PFSK-1 (cell line): ENCODE results near the gene FICD.

Source experiments
- FOXP2 ChIP-seq: optimal IDR thresholded peaks from 2 replicates; pipeline ENCODE3; 2011; ENCODE audit warnings: borderline replicate concordance, control low read depth, inconsistent platforms; ENCODE audit not compliant: insufficient read depth; ENCODE audit errors: extremely low read length, extremely low read depth
- POLR2AphosphoS5 ChIP-seq: IDR thresholded peaks from 2 replicates; pipeline ENCODE4 v1.6.1; 2012; ENCODE audit warnings: low read depth, mild to moderate bottlenecking, control low read depth, low read length, moderate library complexity
- SIN3A ChIP-seq: IDR thresholded peaks from 2 replicates; pipeline ENCODE4 v1.6.1; 2012; ENCODE audit warnings: mild to moderate bottlenecking, low read length, moderate library complexity, borderline replicate concordance; ENCODE audit not compliant: insufficient read depth
- TAF1 ChIP-seq: IDR thresholded peaks from 2 replicates; pipeline ENCODE4 v1.6.1; 2012; ENCODE audit warnings: low read length, control low read depth, borderline replicate concordance; ENCODE audit not compliant: insufficient read depth
- TF ChIP-seq, protein P1 (sequence below), 2 experiments: IDR thresholded peaks; 2 replicates each; pipeline versions ENCODE4 v1.6.1 to v1.8.0; 2011 to 2012; ENCODE audit warnings: low read depth in 2 of 2, low read length in 2 of 2, control low read depth in 1 of 2, inconsistent platforms in 1 of 2, mild to moderate bottlenecking in 1 of 2, moderate library complexity in 1 of 2; ENCODE audit not compliant: insufficient read depth in 1 of 2

FICD gene

DNA sequence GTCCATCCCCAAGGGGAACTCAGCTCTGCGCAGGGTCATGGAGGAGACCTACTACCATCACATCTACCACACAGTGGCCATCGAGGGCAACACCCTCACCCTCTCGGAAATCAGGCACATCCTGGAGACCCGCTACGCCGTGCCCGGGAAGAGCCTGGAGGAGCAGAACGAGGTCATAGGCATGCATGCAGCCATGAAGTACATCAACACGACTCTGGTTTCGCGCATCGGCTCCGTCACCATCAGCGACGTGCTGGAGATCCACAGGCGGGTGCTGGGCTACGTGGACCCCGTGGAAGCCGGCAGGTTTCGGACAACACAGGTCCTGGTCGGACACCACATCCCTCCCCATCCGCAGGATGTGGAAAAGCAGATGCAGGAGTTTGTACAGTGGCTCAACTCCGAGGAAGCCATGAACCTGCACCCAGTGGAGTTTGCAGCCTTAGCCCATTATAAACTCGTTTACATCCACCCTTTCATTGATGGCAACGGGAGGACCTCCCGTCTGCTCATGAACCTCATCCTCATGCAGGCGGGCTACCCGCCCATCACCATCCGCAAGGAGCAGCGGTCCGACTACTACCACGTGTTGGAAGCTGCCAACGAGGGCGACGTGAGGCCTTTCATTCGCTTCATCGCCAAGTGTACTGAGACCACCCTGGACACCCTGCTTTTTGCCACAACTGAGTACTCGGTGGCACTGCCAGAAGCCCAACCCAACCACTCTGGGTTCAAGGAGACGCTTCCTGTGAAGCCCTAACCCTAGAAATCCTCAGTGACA is 3.8 kb downstream of the FICD start:
- TF ChIP-seq, protein P1, sequence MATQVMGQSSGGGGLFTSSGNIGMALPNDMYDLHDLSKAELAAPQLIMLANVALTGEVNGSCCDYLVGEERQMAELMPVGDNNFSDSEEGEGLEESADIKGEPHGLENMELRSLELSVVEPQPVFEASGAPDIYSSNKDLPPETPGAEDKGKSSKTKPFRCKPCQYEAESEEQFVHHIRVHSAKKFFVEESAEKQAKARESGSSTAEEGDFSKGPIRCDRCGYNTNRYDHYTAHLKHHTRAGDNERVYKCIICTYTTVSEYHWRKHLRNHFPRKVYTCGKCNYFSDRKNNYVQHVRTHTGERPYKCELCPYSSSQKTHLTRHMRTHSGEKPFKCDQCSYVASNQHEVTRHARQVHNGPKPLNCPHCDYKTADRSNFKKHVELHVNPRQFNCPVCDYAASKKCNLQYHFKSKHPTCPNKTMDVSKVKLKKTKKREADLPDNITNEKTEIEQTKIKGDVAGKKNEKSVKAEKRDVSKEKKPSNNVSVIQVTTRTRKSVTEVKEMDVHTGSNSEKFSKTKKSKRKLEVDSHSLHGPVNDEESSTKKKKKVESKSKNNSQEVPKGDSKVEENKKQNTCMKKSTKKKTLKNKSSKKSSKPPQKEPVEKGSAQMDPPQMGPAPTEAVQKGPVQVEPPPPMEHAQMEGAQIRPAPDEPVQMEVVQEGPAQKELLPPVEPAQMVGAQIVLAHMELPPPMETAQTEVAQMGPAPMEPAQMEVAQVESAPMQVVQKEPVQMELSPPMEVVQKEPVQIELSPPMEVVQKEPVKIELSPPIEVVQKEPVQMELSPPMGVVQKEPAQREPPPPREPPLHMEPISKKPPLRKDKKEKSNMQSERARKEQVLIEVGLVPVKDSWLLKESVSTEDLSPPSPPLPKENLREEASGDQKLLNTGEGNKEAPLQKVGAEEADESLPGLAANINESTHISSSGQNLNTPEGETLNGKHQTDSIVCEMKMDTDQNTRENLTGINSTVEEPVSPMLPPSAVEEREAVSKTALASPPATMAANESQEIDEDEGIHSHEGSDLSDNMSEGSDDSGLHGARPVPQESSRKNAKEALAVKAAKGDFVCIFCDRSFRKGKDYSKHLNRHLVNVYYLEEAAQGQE (IDR thresholded peaks at IDR 0.05; ENCODE audit: insufficient read depth in 1 of 2, low read depth in 2 of 2, low read length in 2 of 2): no peak
- TF ChIP-seq TAF1 (no peak), SIN3A (no peak), FOXP2 (no peak), POLR2AphosphoS5 (no peak)

DNA sequence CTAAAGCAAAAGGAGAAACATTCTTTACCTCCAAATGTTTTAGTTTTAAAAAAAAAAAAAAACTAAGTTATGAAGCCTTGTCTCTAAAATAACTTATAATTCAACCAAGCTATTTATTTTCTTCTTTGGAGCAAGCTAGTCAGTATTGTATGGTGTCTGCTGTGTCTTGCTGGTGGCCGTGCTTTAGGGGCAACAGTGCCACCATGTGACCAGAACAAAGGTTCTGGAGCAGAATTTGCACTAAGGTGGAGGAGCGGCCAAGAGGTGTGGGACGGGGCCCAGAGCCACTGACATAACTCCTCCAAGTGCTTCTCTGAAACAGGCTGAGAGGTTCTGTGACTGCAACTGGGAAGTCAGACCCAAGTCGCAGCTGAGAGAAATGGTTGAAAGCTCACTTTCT is 4.5 kb downstream of the FICD start:
- TF ChIP-seq FOXP2: no peak
- TF ChIP-seq, protein P1 (IDR thresholded peaks at IDR 0.05; ENCODE audit: insufficient read depth in 1 of 2, low read depth in 2 of 2, low read length in 2 of 2): no peak
- no peak for TF ChIP-seq POLR2AphosphoS5
- TF ChIP-seq TAF1: no peak
- no peak for TF ChIP-seq SIN3A

GRCh38 chr12:108523365-108523764 is 8.3 kb downstream of the FICD start:
- TF ChIP-seq FOXP2 (no peak), SIN3A (no peak), POLR2AphosphoS5 (no peak), TAF1 (no peak)
- TF ChIP-seq, protein P1 (IDR thresholded peaks at IDR 0.05; ENCODE audit: insufficient read depth in 1 of 2, low read depth in 2 of 2, low read length in 2 of 2): no peak

DNA sequence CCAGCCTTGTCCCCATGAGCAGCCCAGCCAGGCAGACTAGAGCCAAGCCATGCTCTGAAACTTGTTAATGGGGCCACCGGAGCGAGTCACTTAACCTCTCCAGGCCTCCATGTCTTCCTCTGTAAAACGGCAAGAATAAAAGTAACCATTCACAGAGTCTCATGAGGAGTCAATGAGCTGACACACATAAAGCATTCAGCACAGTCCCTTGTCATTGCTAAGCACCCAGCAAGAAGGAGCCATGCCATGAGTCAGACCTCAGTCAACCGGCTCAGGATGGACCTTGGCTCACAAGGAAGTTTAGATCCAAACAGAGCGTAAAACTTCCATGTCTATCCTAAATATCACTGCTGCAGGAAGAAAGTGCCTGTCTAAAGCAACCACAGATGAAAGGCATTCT is 10.6 kb downstream of the FICD start:
- TF ChIP-seq, protein P1 (IDR thresholded peaks at IDR 0.05; ENCODE audit: insufficient read depth in 1 of 2, low read depth in 2 of 2, low read length in 2 of 2): no peak
- TF ChIP-seq SIN3A (no peak), TAF1 (no peak), POLR2AphosphoS5 (no peak), FOXP2 (no peak)
